Measurements from ENCODE around the gene SEC61G.

The SEC61G gene

GRCh38 chr7:54758702-54759592 lies at the start of gene SEC61G:
Gene SEC61G (minus strand): TSS chr7:54759211. CDS start chr7:54757588, 1,623 bp downstream.
- peak; percentile 95 for DNase-seq

GRCh38 chr7:54802841-54803240 lies 43.8 kb upstream of the SEC61G start:
- DNase-seq = no peak

DNA sequence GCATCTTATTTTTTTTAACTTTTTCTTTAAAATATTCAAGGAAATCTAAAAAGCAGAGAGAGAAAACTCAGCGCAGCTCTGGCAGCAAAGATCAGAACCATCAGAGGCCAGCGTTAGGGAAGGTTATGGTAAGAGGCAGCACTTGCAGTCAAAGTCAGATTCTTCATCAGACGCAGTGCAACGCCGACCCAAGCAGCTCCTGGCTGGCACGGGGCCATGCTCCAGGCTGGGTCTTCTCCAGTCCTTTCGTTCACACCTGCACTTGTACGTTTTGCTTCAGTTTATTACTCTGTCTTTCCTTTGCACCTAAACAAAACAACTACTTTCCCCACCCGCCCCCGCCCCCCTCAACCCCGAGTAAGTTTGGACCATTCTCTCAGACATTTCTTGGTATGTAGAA lies 43.1 kb upstream of the SEC61G start:
- no peak for DNase-seq

GRCh38 chr7:54799792-54800191 lies 40.8 kb upstream of the SEC61G start:
- DNase-seq = no peak

GRCh38 chr7:54798530-54798929 lies 39.5 kb upstream of the SEC61G start:
- DNase-seq = no peak

DNA sequence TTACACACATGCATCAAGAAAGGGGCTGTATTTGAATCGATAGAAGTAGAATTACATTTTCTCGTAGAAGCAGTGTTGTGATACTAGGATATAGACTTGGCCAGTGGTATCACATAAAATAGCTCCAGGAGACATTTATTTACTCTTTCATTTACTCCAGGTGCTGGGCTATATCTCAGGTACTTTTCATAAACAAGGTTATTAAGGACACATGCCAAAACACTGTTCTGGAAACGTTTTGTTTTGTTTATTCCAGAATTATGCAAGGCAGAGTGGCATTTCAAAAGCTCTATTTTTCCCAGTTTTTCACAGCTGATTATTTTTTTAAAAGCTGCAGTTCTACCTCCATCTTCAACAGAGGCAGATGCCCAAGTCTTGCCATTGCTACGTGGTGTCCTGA lies 37.8 kb upstream of the SEC61G start:
- no peak for DNase-seq

DNA sequence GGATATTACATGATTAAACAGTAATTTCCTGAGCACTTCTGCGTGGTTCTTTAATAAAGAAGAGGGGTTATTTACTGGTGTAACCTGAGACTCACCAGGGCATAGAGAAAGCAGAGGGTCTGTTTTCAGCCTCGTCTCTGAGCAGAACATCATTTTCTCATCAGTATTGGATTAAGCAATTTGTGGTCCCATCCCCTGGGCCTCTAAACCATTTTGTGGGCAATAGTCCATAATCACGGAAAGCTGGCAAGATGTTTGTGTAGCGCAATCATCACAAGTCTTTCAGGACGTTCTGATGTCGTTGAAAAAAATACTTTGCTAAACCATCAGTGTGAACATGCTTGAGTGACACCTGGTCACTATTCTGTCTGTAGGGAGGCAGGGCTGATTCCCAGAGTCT lies 37.1 kb upstream of the SEC61G start:
- no peak for DNase-seq

DNA sequence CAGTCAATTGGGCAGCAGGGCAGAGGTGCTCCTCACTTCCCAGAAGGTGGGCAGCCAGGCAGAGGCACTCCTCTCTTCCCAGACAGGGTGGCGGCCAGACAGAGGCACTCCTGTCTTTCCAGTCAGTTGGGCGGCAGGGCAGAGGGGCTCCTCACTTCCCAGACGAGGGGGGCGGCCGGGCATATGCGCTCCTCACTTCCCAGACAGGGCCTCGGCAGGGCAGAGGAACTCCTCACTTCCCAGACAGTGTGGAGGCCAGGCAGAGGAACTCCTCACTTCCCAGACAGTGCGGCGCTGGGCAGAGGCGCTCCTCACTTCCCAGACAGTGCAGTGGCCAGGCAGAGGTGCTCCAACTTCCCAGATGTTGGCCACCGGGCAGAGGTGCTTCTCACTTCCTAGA lies 33.4 kb upstream of the SEC61G start:
- DNase-seq = no peak

GRCh38 chr7:54788664-54789063 lies 29.7 kb upstream of the SEC61G start:
- peak; percentile 70 for DNase-seq

- DNase-seq = no peak
Measured at GRCh38 chr7:54785261-54785660, 26.2 kb upstream of the SEC61G start.

GRCh38 chr7:54783952-54784351 lies 24.9 kb upstream of the SEC61G start:
- DNase-seq = no peak

- DNase-seq = no peak
Measured at GRCh38 chr7:54782829-54783228, 23.8 kb upstream of the SEC61G start.

GRCh38 chr7:54782314-54782713 lies 23.3 kb upstream of the SEC61G start:
- DNase-seq = no peak

GRCh38 chr7:54781134-54781920 lies 22.3 kb upstream of the SEC61G start:
- no peak for DNase-seq

GRCh38 chr7:54780490-54780889 lies 21.5 kb upstream of the SEC61G start:
- DNase-seq = no peak

- no peak for DNase-seq
Measured at GRCh38 chr7:54778696-54779540, 19.9 kb upstream of the SEC61G start.

GRCh38 chr7:54778166-54778565 lies 19.2 kb upstream of the SEC61G start:
- DNase-seq = no peak

- no peak for DNase-seq
Measured at GRCh38 chr7:54774785-54775740, 16.1 kb upstream of the SEC61G start.

- peak; percentile 76 for DNase-seq
Measured at GRCh38 chr7:54773472-54774399, 14.7 kb upstream of the SEC61G start.

DNA sequence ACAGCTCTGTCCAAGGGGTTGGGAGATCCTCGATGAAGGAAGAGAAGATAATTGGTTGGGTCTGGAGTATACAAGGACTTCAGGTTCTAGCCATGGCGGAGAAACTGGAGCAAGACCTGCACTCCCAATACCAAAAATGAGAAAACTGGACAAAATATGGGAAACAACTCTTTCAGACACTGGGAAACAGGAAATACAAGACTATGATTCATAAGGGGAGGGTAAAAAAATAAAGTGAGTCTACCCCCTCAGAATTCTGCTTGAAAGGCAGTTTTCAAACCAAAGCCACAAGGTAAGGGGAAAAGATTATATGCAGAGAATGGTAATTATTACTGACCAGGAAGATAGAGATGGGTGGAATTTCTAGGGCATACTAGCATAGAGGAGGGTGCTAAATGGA lies 10.2 kb upstream of the SEC61G start:
- no peak for DNase-seq

DNA sequence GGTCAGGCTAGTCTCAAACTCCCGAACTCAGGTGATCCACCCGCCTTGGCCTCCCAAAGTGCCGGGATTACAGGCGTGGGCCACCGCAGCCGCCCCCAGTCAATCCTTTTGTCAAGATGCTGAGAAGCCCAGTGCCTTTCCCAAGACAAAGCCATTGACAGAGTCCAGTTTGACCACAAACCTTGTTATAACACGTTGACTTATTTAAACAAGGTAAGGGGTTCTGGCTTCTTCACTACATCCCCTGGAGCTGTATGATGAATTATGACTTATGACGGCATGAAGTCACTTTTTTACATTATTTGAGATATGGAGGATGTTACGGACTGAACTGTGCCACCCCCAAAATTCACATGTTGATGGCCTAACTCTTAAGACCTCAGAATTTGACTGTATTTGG lies 5.8 kb upstream of the SEC61G start:
- DNase-seq = no peak
